ENCODE data around the gene CCDC121.

Gene CCDC121

GRCh38 chr2:27582695-27583389 is 46.0 kb downstream of the CCDC121 start, which contains the start of gene ZNF512:
ZNF512 (plus strand) TSS chr2:27583042; CDS start chr2:27583113, 71 bp downstream.
- H3K27me3 ChIP-seq (ENCODE audit: low read length), result no peaks in the 10 kb centered on the region
- TF ChIP-seq, protein P1, sequence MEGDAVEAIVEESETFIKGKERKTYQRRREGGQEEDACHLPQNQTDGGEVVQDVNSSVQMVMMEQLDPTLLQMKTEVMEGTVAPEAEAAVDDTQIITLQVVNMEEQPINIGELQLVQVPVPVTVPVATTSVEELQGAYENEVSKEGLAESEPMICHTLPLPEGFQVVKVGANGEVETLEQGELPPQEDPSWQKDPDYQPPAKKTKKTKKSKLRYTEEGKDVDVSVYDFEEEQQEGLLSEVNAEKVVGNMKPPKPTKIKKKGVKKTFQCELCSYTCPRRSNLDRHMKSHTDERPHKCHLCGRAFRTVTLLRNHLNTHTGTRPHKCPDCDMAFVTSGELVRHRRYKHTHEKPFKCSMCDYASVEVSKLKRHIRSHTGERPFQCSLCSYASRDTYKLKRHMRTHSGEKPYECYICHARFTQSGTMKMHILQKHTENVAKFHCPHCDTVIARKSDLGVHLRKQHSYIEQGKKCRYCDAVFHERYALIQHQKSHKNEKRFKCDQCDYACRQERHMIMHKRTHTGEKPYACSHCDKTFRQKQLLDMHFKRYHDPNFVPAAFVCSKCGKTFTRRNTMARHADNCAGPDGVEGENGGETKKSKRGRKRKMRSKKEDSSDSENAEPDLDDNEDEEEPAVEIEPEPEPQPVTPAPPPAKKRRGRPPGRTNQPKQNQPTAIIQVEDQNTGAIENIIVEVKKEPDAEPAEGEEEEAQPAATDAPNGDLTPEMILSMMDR (IDR thresholded peaks at IDR 0.05; ENCODE audit: insufficient read depth, low read length, poor library complexity, severe bottlenecking), result no peak
- no peak for TF ChIP-seq EZH2phosphoT487 (conservative IDR thresholded peaks at IDR 0.05; ENCODE audit: low read length)
- H3K9me2 ChIP-seq (replicated peaks; ENCODE audit: insufficient read depth, low read length), result no peaks in the 10 kb centered on the region
- no peaks in the 10 kb centered on the region for H3K36me3 ChIP-seq (ENCODE audit: low read length)
- H3K27ac ChIP-seq (ENCODE audit: low read depth, low read length), result peak within 1 kb of the TSS; percentile 37
- H3K9me3 ChIP-seq (ENCODE audit: insufficient read depth, low read length), result no peaks in the 10 kb centered on the region
- H2AFZ ChIP-seq (ENCODE audit: low read depth, low read length, severe bottlenecking), result peak within 1 kb of the TSS; percentile 83
- peak within 1 kb of the TSS; percentile 71 for H3K4me2 ChIP-seq (ENCODE audit: low read depth, low read length, poor library complexity, severe bottlenecking)
- peaks cover 1% of the 10 kb centered on the region; the same call in 1 of the 2 replicates for H4K20me1 ChIP-seq (ENCODE audit: low read depth, low read length)
- H3K9ac ChIP-seq (ENCODE audit: low read length), result peak within 1 kb of the TSS; percentile 78
- peaks cover 48% of the 10 kb centered on the region for H3K79me2 ChIP-seq (ENCODE audit: insufficient read depth, low read length)
- peaks cover 6% of the 10 kb centered on the region; the same call in 1 of the 2 replicates for H3F3A ChIP-seq (ENCODE audit: insufficient read depth)
- peak within 1 kb of the TSS; percentile 76 for H3K4me3 ChIP-seq (ENCODE audit: insufficient read depth, low read length, poor library complexity, severe bottlenecking)

DNA sequence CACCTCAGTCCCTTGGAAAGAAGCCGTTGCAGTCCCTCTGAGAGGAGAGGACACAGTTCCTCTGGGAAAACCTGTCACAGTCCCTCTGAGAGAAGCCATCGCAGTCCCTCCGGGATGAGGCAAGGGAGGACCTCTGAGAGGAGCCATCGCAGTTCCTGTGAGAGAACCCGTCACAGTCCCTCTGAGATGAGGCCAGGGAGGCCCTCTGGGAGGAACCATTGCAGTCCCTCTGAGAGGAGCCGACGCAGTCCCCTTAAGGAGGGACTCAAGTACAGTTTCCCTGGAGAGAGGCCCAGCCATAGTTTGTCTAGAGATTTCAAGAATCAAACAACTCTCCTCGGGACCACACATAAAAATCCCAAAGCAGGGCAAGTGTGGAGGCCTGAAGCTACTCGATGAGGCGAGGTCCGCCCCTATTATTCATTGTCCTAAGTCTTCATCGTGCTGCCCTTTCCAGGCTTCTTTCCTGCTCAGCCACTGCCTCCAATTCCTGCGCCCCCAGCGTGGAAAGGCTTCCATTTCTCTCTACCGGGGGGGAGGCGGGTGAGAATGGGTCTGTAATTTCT is 46.6 kb downstream of the CCDC121 start:
- Histone ChIP-seq H3K9ac (ENCODE audit: low read length) (peak overlapping the region; percentile 78), H3F3A (ENCODE audit: insufficient read depth) (peaks cover 6% of the 10 kb centered on the region; the same call in 1 of the 2 replicates), H3K9me2 (replicated peaks; ENCODE audit: insufficient read depth, low read length) (no peaks in the 10 kb centered on the region), H2AFZ (ENCODE audit: low read depth, low read length, severe bottlenecking) (peak overlapping the region; percentile 83), H3K27me3 (ENCODE audit: low read length) (no peaks in the 10 kb centered on the region), H3K36me3 (ENCODE audit: low read length) (no peaks in the 10 kb centered on the region), H3K27ac (ENCODE audit: low read depth, low read length) (no peak overlapping the region), H3K9me3 (ENCODE audit: insufficient read depth, low read length) (no peaks in the 10 kb centered on the region), H4K20me1 (ENCODE audit: low read depth, low read length) (no peaks in the 10 kb centered on the region), H3K4me3 (ENCODE audit: insufficient read depth, low read length, poor library complexity, severe bottlenecking) (peak overlapping the region; percentile 76), H3K4me2 (ENCODE audit: low read depth, low read length, poor library complexity, severe bottlenecking) (peak overlapping the region; percentile 71), H3K79me2 (ENCODE audit: insufficient read depth, low read length) (peaks cover 42% of the 10 kb centered on the region)
- TF ChIP-seq, protein P1 (IDR thresholded peaks at IDR 0.05; ENCODE audit: insufficient read depth, low read length, poor library complexity, severe bottlenecking), result no peak
- TF ChIP-seq EZH2phosphoT487 (conservative IDR thresholded peaks at IDR 0.05; ENCODE audit: low read length), result no peak

- Histone ChIP-seq H3K36me3 (ENCODE audit: low read length) (no peaks in the 10 kb centered on the region), H3K9me3 (ENCODE audit: insufficient read depth, low read length) (no peaks in the 10 kb centered on the region), H3F3A (ENCODE audit: insufficient read depth) (peaks cover 6% of the 10 kb centered on the region; the same call in 1 of the 2 replicates), H3K4me3 (ENCODE audit: insufficient read depth, low read length, poor library complexity, severe bottlenecking) (no peak overlapping the region), H2AFZ (ENCODE audit: low read depth, low read length, severe bottlenecking) (peak overlapping the region; percentile 83), H3K4me2 (ENCODE audit: low read depth, low read length, poor library complexity, severe bottlenecking) (no peak overlapping the region), H3K9me2 (replicated peaks; ENCODE audit: insufficient read depth, low read length) (no peaks in the 10 kb centered on the region), H3K27ac (ENCODE audit: low read depth, low read length) (no peak overlapping the region), H3K27me3 (ENCODE audit: low read length) (no peaks in the 10 kb centered on the region), H3K9ac (ENCODE audit: low read length) (no peak overlapping the region), H4K20me1 (ENCODE audit: low read depth, low read length) (no peaks in the 10 kb centered on the region), H3K79me2 (ENCODE audit: insufficient read depth, low read length) (peaks cover 35% of the 10 kb centered on the region)
- TF ChIP-seq, protein P1 (IDR thresholded peaks at IDR 0.05; ENCODE audit: insufficient read depth, low read length, poor library complexity, severe bottlenecking), result no peak
- no peak for TF ChIP-seq EZH2phosphoT487 (conservative IDR thresholded peaks at IDR 0.05; ENCODE audit: low read length)
These were observed 47.2 kb downstream of the CCDC121 start for GRCh38 chr2:27581417-27582128.

Measured in SU-DHL-6 (cell line).